ENCODE measurements around the gene IL20. TPM values are rescaled to one million over a fixed set of nuclear protein-coding genes. Genes with fewer than 3 reads are reported as not detected.

IL20 gene
- total RNA-seq, 1 experiment from 2014 or later, result not detected

DNA sequence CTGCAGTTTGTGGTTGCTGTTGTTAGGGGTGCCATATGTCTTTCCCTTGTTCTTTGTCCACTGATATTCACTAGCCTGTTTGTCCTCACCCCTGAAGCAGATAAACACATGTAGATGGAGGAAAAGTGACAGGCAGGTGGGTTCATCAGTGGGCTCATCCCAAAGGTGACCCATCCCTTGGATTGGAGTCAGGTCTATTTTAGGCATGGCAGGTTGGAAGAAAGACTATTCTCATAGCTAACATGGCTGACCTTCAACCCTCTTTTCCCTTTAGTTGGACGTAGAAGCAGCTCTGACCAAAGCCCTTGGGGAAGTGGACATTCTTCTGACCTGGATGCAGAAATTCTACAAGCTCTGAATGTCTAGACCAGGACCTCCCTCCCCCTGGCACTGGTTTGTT is 37.3 kb downstream of the IL20 start:
- DNase-seq (ENCODE audit: low read depth), result no peak

DNA sequence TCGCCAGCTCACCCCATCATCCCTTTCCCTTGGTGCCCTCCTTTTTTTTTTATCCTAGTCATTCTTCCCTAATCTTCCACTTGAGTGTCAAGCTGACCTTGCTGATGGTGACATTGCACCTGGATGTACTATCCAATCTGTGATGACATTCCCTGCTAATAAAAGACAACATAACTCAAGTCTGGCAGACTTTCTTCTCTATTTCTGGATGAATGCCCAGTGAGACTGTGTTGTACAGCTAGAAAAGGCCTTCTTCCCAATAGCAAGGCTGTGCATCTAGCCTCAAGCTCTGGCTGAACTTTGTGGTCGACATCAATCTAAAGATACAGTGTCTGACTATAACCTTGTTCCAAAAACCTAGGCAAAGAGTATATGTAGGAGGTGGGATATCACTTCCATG is 38.3 kb downstream of the IL20 start:
- no peak for DNase-seq (ENCODE audit: low read depth)

DNA sequence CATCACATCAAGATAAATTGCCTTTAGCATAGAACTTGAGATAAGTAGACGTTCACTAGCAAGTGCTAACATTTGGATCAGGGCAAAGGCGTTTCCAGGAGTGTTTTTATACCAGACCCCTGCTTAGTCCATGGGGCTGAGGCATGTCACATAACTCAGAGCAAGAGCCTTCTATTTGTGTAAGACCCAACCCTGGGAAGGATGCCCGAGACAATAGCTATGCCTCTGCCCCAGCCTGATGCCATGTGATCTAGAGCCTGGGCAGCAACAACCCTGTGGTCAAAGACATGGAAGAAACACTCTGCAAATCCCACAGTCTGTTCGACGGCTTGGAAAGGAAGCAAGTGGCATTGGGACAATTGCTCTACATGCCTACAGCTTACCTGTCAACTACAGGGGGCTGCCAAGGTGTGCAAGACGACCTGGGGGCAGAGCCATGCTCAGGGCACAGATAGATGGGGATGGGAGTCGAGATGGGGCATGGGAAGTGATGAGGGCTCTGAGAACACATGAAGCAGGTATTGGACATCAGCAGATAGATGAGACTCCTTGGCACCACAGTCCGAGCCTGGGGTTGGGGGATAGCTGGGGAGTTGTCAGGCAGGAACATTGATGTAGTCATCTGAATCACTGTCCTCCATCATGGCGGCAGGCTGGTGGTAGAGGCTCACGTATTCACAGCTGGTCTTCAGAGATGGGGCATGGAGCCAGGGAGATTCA is 39.2 kb downstream of the IL20 start:
- no peak for DNase-seq (ENCODE audit: low read depth)

DNA sequence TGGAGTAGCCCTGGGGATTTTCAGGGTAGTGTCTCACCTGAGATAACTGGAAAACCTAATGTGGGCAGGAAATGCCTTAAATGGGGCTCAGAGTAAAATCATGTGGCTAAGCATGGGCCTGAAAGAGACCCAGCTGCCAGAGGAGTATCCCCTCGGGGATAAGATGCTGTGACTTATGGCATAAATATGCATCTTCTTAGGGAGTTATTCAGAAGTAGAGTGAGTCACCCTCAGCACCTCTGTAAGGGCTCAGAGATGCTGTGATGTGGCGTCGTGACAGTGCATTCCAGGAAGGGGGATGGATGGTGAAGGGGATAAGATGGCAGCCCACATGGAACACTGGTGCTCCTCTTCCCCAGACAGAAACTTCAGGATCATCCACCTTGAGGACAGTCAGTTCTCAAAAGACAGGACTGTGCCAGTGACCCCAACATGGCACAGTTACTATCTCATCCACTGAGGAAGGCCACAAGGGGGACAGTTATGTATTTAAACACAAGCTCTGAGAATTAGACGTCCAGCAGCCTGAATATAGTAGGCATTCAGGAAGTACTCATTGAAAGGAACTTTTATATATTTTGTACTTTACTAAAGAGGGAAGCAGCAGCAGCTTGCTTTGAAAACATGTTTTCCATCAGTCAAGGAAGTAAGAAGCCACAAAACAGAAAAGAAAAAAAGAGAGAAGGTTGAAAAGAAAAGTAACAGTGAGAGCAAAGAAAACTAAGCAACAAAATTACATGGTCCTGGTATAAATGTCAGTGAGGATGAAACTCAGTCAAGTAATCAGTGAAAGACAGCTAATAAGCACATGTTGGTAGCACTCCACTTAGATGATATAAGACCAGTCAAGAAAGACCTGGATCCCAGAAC is 40.1 kb downstream of the IL20 start:
- DNase-seq (ENCODE audit: low read depth), result peak; percentile 91

DNA sequence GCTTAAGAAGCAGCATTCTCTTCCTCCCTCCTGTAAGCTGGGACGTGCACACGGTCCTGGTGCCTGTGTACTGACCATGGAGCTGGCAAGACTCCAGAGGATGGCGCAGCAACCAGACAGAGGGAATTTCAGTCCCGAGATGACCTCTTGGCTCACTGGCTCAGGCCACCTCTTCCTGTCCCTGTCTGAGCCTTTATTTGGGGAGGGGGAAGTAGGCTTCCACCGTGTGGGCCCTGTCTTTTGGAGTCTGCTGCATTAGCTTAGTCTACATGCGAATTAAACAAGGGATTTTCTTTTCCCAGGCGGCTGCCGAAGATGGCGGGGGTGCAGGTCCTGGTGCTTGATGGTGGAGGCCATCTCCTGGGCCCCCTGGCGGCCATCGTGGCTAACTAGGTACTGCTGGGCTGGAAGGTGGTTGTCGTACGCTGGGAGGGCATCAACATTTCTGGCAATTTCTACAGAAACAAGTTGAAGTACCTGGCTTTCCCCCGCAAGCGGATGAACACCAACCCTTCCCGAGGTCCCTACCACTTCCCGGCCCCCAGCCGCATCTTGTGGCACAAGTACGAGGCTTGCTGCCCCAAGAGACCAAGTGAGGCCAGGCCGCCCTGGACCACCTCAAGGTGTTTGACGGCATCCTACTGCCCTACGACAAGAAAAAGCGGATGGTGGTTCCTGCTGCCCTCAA is 42.0 kb downstream of the IL20 start:
- DNase-seq (ENCODE audit: low read depth), result peak; percentile 58

DNA sequence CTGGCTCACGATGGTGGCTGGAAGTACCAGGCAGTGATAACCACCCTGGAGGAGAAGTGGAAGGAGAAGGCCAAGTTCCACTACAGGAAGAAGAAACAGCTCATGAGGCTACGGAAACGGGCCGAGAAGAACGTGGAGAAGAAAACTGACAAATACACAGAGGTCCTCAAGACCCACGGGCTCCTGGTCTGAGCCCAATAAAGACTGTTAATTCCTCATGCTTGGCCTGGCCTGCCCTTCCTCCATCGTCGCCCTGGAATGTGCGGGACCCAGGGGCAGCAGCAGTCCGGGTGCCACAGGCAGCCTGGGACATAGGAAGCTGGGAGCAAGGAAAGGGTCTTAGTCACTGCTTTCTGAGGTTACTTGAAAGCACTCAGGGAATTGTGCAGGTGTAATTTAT is 42.6 kb downstream of the IL20 start:
- no peak for DNase-seq (ENCODE audit: low read depth)

DNA sequence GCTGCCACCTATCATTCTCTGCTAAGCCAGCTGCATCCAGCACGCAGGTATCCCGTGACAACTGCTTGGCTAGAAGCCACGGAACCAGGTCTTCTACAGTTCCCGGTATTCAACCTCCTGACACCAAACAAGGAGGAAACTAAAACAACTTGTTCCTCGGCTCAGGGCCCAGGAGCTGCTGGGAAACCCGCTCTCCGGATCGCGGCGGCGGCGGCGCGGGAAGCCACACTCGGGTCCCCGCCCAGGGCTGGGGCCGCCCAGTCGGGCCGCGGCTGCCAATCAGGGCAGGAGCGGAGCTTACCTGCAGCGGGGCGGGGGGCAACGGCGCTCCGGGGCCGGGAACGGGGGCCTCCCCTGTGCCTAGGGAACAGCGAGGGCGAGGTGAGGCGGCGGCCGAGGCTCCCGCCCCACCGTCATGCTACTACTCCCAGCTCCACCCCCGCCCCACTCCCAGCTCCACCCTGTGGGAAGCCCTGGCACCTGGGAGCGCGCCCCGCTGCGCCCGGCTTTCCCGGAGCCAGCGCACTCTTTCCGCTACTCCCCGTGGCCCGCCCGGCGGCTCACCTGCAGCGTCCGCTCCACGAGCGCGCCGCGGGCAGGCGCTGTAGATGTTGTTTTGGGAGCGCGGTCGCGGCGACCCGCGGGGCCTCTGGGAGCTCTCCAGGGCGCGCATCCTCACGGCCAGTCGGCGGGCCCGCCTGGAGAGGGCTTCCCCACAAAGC is 43.9 kb downstream of the IL20 start:
- peak; percentile 53 for DNase-seq (ENCODE audit: low read depth)

DNA sequence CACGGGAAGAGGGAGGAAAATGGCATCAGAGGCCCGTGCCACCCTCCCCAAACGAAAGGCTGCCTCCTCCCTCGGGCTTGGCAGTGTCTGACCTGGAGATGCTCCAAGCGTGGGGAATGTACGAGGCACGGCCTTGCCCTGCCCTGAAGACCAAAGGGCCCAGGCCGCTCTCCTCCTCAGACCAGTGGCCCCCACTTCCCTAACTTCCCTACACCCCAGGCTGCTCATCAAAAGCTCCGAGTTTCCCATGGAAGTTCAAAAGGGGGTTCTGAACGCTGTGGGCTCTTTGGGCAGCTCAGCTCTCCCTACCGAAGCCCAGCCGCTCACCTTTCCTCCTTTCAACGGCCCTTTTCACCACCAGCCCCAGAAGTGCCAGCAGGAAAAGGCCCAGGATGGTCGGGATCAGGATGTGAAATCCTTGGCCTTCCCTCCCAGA is 44.5 kb downstream of the IL20 start:
- no peak for DNase-seq (ENCODE audit: low read depth)

DNA sequence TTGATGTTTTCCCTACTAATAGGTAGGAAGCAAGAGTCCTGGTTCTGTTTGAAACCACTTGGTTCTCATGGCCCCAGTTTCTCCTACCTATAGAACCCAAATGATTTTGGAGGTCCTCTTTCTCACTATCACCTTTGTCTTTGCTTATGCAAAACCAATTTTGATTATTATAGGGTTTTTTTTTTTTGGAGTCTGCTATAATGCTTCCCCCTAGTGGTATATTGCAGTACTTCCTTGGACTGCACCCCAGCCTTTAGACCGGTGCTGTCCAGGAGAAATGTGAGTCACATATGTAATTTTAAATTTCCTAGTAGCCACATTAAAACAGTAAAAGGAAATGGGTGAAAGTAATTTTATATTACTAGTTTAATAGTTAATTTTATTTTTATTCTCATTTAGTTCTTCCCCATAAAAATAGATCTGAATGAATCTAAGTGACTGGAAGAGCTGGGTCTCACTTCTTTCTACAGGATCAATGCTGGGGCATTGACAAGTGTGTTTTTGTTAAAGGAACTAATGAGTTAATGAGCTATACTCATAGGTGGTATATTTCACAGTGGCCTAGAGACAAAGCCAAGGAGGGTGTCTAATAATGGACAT is 45.7 kb downstream of the IL20 start:
- peak; percentile 54 for DNase-seq (ENCODE audit: low read depth)

DNA sequence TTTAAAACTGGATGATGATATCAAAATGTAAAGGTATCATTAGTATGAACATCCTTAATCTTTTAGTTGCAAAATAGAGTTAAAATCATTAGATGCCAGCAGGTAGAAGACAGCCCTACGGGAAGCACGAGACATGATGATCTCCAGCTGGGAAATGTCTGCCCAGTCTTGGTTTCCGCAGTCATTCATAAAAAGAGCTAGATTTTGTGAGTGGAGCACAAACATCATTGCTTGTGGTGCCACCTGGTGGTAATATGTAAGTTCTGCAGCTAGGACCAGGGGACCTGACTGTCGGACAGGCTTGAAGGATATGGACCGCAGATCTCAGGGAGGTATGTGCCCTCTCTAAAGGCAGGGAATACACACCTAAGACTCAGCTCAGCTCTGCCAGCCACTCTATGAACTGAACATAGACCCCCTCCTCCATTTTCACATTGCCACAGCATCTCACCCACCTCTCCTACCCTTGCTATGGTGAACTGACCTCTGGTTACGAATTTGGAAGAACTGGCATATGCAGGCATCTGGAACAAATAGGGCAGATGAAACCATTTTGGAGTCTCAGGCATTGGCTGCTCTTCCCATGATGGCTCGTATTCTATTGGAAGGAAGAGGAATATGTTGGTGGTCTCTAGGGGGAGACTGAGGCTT is 47.1 kb downstream of the IL20 start:
- peak; percentile 75 for DNase-seq (ENCODE audit: low read depth)

DNA sequence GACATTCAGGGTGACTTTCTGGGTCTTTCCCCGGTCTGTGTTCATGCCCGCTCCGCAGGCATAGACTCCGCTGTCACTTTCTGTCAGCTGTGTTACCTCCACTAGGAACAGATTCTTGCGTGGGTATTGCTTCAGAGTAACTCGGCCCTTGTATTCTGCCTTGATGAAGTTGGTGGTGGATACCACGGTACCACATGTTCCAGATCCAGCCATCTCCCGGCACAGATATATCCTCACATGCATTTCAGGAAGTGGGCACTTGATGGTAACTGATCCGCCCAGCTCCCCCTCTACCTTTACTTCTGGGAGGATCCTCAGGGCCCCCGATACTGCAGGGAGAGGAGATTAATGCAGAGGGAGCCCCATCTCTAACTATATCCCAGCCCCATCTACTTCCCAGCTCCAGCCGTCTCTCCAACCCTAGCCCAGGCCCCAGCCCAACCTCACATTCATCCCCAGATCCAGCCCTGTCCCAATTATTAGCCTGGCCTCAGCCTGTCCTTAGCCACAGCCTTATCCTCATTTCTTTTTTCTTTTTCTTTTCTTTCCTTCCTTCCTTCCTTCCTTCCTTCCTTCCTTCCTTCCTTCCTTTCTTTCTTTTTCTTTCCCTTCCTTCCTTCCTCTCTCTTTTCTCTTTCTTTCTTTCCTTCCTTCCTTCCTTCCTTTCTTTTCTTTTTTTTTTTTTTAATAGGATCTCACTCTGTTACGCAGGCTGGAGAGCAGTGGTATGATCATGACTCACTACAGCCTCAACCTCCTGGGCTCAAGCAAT is 48.5 kb downstream of the IL20 start:
- DNase-seq (ENCODE audit: low read depth), result no peak

DNA sequence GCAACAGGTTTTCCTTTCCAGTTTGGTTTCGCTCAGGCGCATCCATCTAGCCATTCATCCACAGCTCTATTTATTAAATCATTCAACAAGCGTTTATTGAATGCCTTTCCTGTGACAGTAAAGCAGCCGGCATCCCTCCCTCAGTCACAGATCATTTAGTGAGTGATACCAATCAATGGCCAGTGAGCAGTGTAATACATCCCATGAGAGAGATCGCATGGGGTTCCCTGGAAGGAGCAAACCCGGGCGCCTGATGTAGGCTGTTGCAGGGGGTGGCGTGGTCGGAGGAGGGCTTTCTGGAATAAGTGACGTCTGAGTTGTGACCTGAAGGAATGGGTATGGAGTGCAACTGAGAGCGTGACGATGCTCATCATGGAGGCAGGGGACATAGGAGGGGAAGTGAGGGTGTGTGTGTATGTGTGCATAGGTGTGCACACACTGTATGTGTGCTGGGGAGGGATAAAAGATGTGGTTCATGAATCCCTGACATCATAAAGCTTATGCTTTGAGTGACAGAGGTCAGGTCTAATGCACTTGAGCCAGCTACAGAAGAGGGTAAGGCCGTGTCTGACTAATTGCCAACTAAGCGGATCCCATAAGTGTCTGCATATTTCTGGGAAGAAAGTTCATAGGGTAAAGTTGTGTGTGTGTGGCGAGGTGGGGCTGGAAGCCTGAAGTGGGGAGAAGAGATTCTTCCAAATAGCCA is 49.8 kb downstream of the IL20 start:
- DNase-seq (ENCODE audit: low read depth), result no peak

DNA sequence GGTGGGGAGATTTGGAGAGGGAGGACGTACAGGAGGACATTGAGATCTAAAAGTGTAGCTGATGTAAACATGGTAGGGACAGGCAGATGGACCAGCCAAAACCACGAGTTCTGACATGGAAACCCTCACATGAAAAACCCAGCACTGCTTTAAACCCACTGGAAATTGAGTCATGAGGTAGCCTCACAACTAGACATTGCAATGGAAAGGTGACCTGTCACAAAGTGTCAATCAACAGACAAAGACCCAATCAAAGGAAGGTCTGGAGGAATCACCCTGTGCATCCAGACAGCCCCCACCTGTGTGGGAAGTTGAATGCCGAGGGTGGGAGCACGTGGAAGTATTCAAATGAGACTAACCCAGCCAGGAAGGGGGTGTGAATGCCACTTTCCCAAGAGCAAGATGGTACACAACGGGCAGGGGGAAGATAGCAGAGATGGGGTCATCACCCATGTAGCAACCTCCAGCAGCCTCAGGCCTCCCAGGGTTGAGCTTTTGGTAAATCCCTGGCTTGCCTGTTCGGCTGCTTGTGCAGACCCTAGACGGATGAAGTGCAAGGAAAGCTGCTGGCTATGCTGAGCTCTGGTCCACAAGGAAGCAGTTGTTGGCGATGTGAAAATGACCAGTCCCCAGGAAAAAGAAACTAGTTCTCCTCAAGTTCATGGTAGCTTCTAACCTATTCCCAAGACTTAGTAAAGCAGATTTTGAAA is 50.7 kb downstream of the IL20 start:
- DNase-seq (ENCODE audit: low read depth), result no peak

DNA sequence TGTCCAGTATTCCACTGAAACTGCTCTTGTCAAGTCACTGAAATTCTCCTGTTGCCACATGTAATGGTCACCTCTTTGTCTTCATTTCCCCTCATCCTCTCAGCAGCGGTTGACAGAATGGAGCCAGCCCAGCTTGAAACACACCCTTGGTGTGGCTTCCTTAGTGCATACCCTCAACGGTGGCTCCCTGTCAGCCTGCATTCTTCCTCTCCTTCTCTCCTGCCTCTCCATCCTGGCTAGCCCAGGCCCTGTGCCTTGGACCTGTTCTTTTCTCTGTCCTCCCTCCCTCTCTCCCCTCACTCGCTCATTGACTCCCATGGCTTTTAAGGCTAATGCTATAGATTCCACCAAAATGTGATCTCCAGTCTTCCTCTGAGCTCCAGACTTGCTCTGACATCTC is 52.7 kb downstream of the IL20 start:
- no peak for DNase-seq (ENCODE audit: low read depth)

Other genes starting within 250 kb of the IL20 start
- gene DYRK3, start 230.1 kb upstream of the IL20 start, total RNA-seq (2014; rRNA removed; shearing (Covaris generic)), result 15.8 and 16.9 TPM in 2 replicates
- 28.8 and 32.0 TPM in 2 replicates for gene MAPKAPK2, start 180.7 kb upstream of the IL20 start, total RNA-seq (2014; rRNA removed; shearing (Covaris generic))
- not detected in 2 replicates for gene IL19, start 94.8 kb upstream of the IL20 start, total RNA-seq (2014; rRNA removed; shearing (Covaris generic))
- gene IL10, start 93.1 kb upstream of the IL20 start, total RNA-seq (2014; rRNA removed; shearing (Covaris generic)), result not detected in 2 replicates
- 0.11 TPM in 1 of 2 replicates, not detected in the other for gene IL24, start 31.8 kb downstream of the IL20 start, total RNA-seq (2014; rRNA removed; shearing (Covaris generic))
- 0.23 TPM in 1 of 2 replicates, not detected in the other for gene FCMR, start 56.3 kb downstream of the IL20 start, total RNA-seq (2014; rRNA removed; shearing (Covaris generic))
- gene PIGR, start 80.8 kb downstream of the IL20 start, total RNA-seq (2014; rRNA removed; shearing (Covaris generic)), result not detected in 2 replicates
- gene FCAMR, start 104.8 kb downstream of the IL20 start, total RNA-seq (2014; rRNA removed; shearing (Covaris generic)), result not detected in 2 replicates
- gene C1orf116, start 167.1 kb downstream of the IL20 start, total RNA-seq (2014; rRNA removed; shearing (Covaris generic)), result 0.11 TPM in 1 of 2 replicates, not detected in the other
- gene YOD1, start 185.6 kb downstream of the IL20 start, total RNA-seq (2014; rRNA removed; shearing (Covaris generic)), result 4.5 and 7.0 TPM in 2 replicates
- gene PFKFB2, start 187.7 kb downstream of the IL20 start, total RNA-seq (2014; rRNA removed; shearing (Covaris generic)), result 2.1 and 2.2 TPM in 2 replicates
- gene C4BPB, start 223.2 kb downstream of the IL20 start, total RNA-seq (2014; rRNA removed; shearing (Covaris generic)), result 0.29 TPM in 1 of 2 replicates, not detected in the other
- not detected in 2 replicates for gene C4BPA, start 238.6 kb downstream of the IL20 start, total RNA-seq (2014; rRNA removed; shearing (Covaris generic))